Measurements from ENCODE around the gene PLCB1. TPM values are rescaled to one million over a fixed set of nuclear protein-coding genes. Genes with fewer than 3 reads are reported as not detected.
A peak's percentile ranks its signal among the peaks of the same experiment; 100 is the strongest.

PLCB1 gene
- total and polyA plus RNA-seq, 7 donors = 1.5 to 10.7 (median 4.2) TPM

GRCh38 chr20:8673116-8673515 lies 541.0 kb downstream of the PLCB1 start:
- H3K4me1 ChIP-seq = peaks cover 13% of the 10 kb centered on the region
- H3K4me3 ChIP-seq = no peak overlapping the region
- H3K27ac ChIP-seq = no peak overlapping the region
- DNase-seq (no peak), ATAC-seq (no peak)
- H3K9me3 ChIP-seq = no peaks in the 10 kb centered on the region
- TF ChIP-seq CTCF (IDR thresholded peaks at IDR 0.05) = no peak
- H3K36me3 ChIP-seq (ENCODE audit: insufficient read depth in 1 of 2, low read depth in 1 of 2) = no peaks in the 10 kb centered on the region
- WGBS, 3 donors = 92 to 98% (median 93%) methylated on average over 2 of the region's 2 CpGs
- H3K27me3 ChIP-seq (ENCODE audit: insufficient read depth in 3 of 3, low read length in 2 of 3) = no peaks in the 10 kb centered on the region
- intact Hi-C loops (cut with DNase I) = no loop called here

GRCh38 chr20:8675896-8676295 lies 543.8 kb downstream of the PLCB1 start:
- H3K27me3 ChIP-seq (ENCODE audit: insufficient read depth in 3 of 3, low read length in 2 of 3) = no peaks in the 10 kb centered on the region
- no peak for ATAC-seq
- WGBS, 3 donors = 98 to 100% (median 98%) methylated on average over 10 of the region's 10 CpGs
- H3K4me1 ChIP-seq = peaks cover 14% of the 10 kb centered on the region
- H3K4me3 ChIP-seq = no peak overlapping the region
- intact Hi-C loops (cut with DNase I) = no loop called here
- no peak for DNase-seq
- no peaks in the 10 kb centered on the region for H3K36me3 ChIP-seq (ENCODE audit: insufficient read depth in 1 of 2, low read depth in 1 of 2)
- no peak for TF ChIP-seq CTCF (IDR thresholded peaks at IDR 0.05)
- H3K27ac ChIP-seq = no peak overlapping the region
- H3K9me3 ChIP-seq = no peaks in the 10 kb centered on the region

GRCh38 chr20:8678098-8678776 lies 546.2 kb downstream of the PLCB1 start:
- Histone ChIP-seq H3K9me3 (no peaks in the 10 kb centered on the region), H3K4me1 (peaks cover 13% of the 10 kb centered on the region), H3K27me3 (ENCODE audit: insufficient read depth in 3 of 3, low read length in 2 of 3) (no peaks in the 10 kb centered on the region), H3K4me3 (no peak overlapping the region), H3K36me3 (ENCODE audit: insufficient read depth in 1 of 2, low read depth in 1 of 2) (no peaks in the 10 kb centered on the region), H3K27ac (no peak overlapping the region)
- ATAC-seq (peak in 2 of 4 donors; percentile 58 to 65), DNase-seq (no peak)
- 24 to 47% (median 28%) methylated on average over 5 of the region's 5 CpGs for WGBS, 3 donors
- no peak for TF ChIP-seq CTCF (IDR thresholded peaks at IDR 0.05)
- intact Hi-C loops (cut with DNase I) = no loop called here

- no peak for ATAC-seq
- Histone ChIP-seq H3K27ac (no peak overlapping the region), H3K27me3 (ENCODE audit: insufficient read depth in 3 of 3, low read length in 2 of 3) (no peaks in the 10 kb centered on the region), H3K4me3 (no peak overlapping the region), H3K36me3 (ENCODE audit: insufficient read depth in 1 of 2, low read depth in 1 of 2) (no peaks in the 10 kb centered on the region), H3K4me1 (no peaks in the 10 kb centered on the region), H3K9me3 (peaks cover 12% of the 10 kb centered on the region)
- no peak for TF ChIP-seq CTCF (IDR thresholded peaks at IDR 0.05)
- DNase-seq = no peak
- 88 to 100% (median 98%) methylated on average over 1 of the region's 1 CpG for WGBS, 3 donors
- intact Hi-C loops (cut with DNase I) = no loop called here
Observed at GRCh38 chr20:8689337-8689736, 557.3 kb downstream of the PLCB1 start.

- Histone ChIP-seq H3K4me3 (no peak overlapping the region), H3K27me3 (ENCODE audit: insufficient read depth in 3 of 3, low read length in 2 of 3) (no peaks in the 10 kb centered on the region), H3K9me3 (peaks cover 12% of the 10 kb centered on the region), H3K27ac (no peak overlapping the region), H3K36me3 (ENCODE audit: insufficient read depth in 1 of 2, low read depth in 1 of 2) (no peaks in the 10 kb centered on the region), H3K4me1 (no peaks in the 10 kb centered on the region)
- ATAC-seq (no peak), DNase-seq (no peak)
- TF ChIP-seq CTCF (IDR thresholded peaks at IDR 0.05) = no peak
- intact Hi-C loops (cut with DNase I) = no loop called here
Observed at GRCh38 chr20:8690074-8690473, 558.0 kb downstream of the PLCB1 start.
